Activated CD4-positive, CD25-positive, alpha-beta regulatory T cell treated with anti-CD3 and anti-CD28 coated beads, Interleukin-2, amount 50 U/mL, for 72 hours (primary cell): ENCODE measurements around the gene GOLGA6L2.
"Not testable (repeated sequence)": the region's sequence is repeated elsewhere in the genome, so short reads cannot be mapped to it uniquely, and the experiment has no call there.

Experiments
- DNase-seq: peaks from one replicate; pipeline ENCODE4 v3.0.0; 2021

GOLGA6L2 gene

GRCh38 chr15:23447107-23447500 is at the start of gene GOLGA6L2:
Gene GOLGA6L2, minus strand, starts transcription at chr15:23447243. Its CDS starts 62 bp downstream, at chr15:23447181.
- DNase-seq, result no peak

- DNase-seq, result no peak
These were observed 37.8 kb upstream of the GOLGA6L2 start for GRCh38 chr15:23484870-23485269.

- no peak for DNase-seq
These were observed 36.8 kb upstream of the GOLGA6L2 start for GRCh38 chr15:23483821-23484299.

GRCh38 chr15:23482764-23483489 is 35.9 kb upstream of the GOLGA6L2 start:
- no peak for DNase-seq

- no peak for DNase-seq
These were observed 35.2 kb upstream of the GOLGA6L2 start for GRCh38 chr15:23482228-23482627.

GRCh38 chr15:23477920-23478319 is 30.9 kb upstream of the GOLGA6L2 start:
- no peak for DNase-seq

GRCh38 chr15:23472678-23473077 is 25.6 kb upstream of the GOLGA6L2 start:
- no peak for DNase-seq

- no peak for DNase-seq
These were observed 25.0 kb upstream of the GOLGA6L2 start for GRCh38 chr15:23472033-23472432.

GRCh38 chr15:23467110-23467600 is 20.1 kb upstream of the GOLGA6L2 start:
- no peak for DNase-seq

- DNase-seq, result no peak
These were observed 10.8 kb upstream of the GOLGA6L2 start for GRCh38 chr15:23457890-23458289.

- DNase-seq, result no peak
These were observed 582 bp downstream of the GOLGA6L2 start for GRCh38 chr15:23446215-23447106.

- DNase-seq, result no peak
These were observed 2.8 kb downstream of the GOLGA6L2 start for GRCh38 chr15:23444269-23444668.

- no peak for DNase-seq
These were observed 5.8 kb downstream of the GOLGA6L2 start for GRCh38 chr15:23441204-23441603.

- no peak for DNase-seq
These were observed 6.4 kb downstream of the GOLGA6L2 start for GRCh38 chr15:23440596-23440995.

GRCh38 chr15:23439513-23439912 is 7.5 kb downstream of the GOLGA6L2 start:
- no peak for DNase-seq

GRCh38 chr15:23438816-23439466 is 8.1 kb downstream of the GOLGA6L2 start:
- DNase-seq, result no peak

- DNase-seq, result no peak
These were observed 9.4 kb downstream of the GOLGA6L2 start for GRCh38 chr15:23437673-23438072.

GRCh38 chr15:23437146-23437545 is 9.9 kb downstream of the GOLGA6L2 start:
- no peak for DNase-seq

GRCh38 chr15:23436421-23436820 is 10.6 kb downstream of the GOLGA6L2 start:
- no peak for DNase-seq

- DNase-seq, result not testable (repeated sequence)
These were observed 12.3 kb downstream of the GOLGA6L2 start for GRCh38 chr15:23434699-23435098.

GRCh38 chr15:23425327-23425726 is 21.7 kb downstream of the GOLGA6L2 start:
- DNase-seq, result not testable (repeated sequence)

- DNase-seq, result no peak
These were observed 22.7 kb downstream of the GOLGA6L2 start for GRCh38 chr15:23424111-23424904.
